ENCODE data around the gene ABL1.

ABL1 gene

GRCh38 chr9:130930804-130931349 lies 95.8 kb downstream of the ABL1 start:
- H3K9ac ChIP-seq (ENCODE audit: low read length): no peak overlapping the region
- peaks cover 13% of the 10 kb centered on the region; the same call in 1 of the 2 replicates for H3K27me3 ChIP-seq (ENCODE audit: insufficient read depth, low read length)
- no peak for TF ChIP-seq CTCF (IDR thresholded peaks at IDR 0.05; ENCODE audit: low read length)
- H3K9me3 ChIP-seq (ENCODE audit: low read length): no peaks in the 10 kb centered on the region
- no peaks in the 10 kb centered on the region for H3K9me2 ChIP-seq (ENCODE audit: low read depth, low read length)
- no peaks in the 10 kb centered on the region for H3K4me1 ChIP-seq (ENCODE audit: insufficient read depth, low read length, severe bottlenecking)
- H3K4me3 ChIP-seq (ENCODE audit: low read depth, low read length, poor library complexity, severe bottlenecking): no peak overlapping the region
- H2AFZ ChIP-seq (ENCODE audit: low read length): no peak overlapping the region
- no peak overlapping the region for H3K27ac ChIP-seq (ENCODE audit: low read depth, low read length, poor library complexity, severe bottlenecking)
- H4K20me1 ChIP-seq (ENCODE audit: insufficient read depth, low read length): no peaks in the 10 kb centered on the region
- H3F3A ChIP-seq (ENCODE audit: insufficient read depth, low read length): no peaks in the 10 kb centered on the region
- no peak overlapping the region for H3K4me2 ChIP-seq (ENCODE audit: low read length)
- no peaks in the 10 kb centered on the region for H3K36me3 ChIP-seq (ENCODE audit: insufficient read depth, low read length)
- no peaks in the 10 kb centered on the region for H3K79me2 ChIP-seq (ENCODE audit: insufficient read depth, low read length)

DNA sequence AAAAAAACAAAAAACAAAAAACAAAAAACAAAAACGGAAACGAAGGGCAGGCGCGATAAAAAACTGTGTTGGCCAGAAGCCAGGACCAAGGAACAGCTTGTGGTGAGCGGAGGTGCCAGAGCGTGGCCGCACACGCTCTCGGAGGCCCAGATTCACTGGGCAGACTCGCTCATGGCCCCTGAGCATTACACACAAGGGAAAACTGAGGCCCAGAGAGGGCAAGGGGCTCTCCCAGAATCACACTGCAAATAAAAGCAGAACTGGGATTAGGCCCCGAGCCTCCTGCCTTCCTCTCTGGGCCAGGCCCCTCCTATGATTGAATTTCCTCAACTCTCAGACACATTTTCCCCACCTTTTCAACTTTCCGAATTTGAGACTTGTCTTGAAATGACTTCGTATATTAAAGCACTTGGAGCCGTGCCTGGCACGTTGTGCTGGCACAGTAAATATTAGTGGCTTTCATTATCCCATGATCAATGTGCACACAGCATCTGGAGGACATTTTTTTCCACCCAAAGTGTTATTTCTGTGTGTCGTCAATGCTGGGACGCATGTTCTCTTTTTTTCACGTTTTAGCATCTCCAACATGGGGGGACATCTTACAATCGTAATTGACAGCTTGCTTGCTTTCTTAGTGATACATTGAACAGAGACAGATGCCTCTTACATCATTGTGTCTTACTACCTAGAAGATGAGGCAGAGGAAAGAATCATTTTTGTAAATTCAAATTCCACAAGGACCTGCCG lies 96.6 kb downstream of the ABL1 start:
- Histone ChIP-seq H3K9me3 (ENCODE audit: low read length) (no peaks in the 10 kb centered on the region), H3K9ac (ENCODE audit: low read length) (no peak overlapping the region)

GRCh38 chr9:130932255-130933079 lies 97.4 kb downstream of the ABL1 start:
- no peak overlapping the region for H3K4me3 ChIP-seq (ENCODE audit: low read depth, low read length, poor library complexity, severe bottlenecking)
- peaks cover 13% of the 10 kb centered on the region; the same call in 1 of the 2 replicates for H3K27me3 ChIP-seq (ENCODE audit: insufficient read depth, low read length)
- H3K4me1 ChIP-seq (ENCODE audit: insufficient read depth, low read length, severe bottlenecking): no peaks in the 10 kb centered on the region
- no peak overlapping the region for H2AFZ ChIP-seq (ENCODE audit: low read length)
- H3K9me3 ChIP-seq (ENCODE audit: low read length): no peaks in the 10 kb centered on the region
- H3K9ac ChIP-seq (ENCODE audit: low read length): no peak overlapping the region
- H3K79me2 ChIP-seq (ENCODE audit: insufficient read depth, low read length): no peaks in the 10 kb centered on the region
- no peak overlapping the region for H3K27ac ChIP-seq (ENCODE audit: low read depth, low read length, poor library complexity, severe bottlenecking)
- no peak overlapping the region for H3K4me2 ChIP-seq (ENCODE audit: low read length)
- no peaks in the 10 kb centered on the region for H3F3A ChIP-seq (ENCODE audit: insufficient read depth, low read length)
- H4K20me1 ChIP-seq (ENCODE audit: insufficient read depth, low read length): no peaks in the 10 kb centered on the region
- no peaks in the 10 kb centered on the region for H3K9me2 ChIP-seq (ENCODE audit: low read depth, low read length)
- no peaks in the 10 kb centered on the region for H3K36me3 ChIP-seq (ENCODE audit: insufficient read depth, low read length)
- TF ChIP-seq CTCF (IDR thresholded peaks at IDR 0.05; ENCODE audit: low read length) (no peak), EZH2 (IDR thresholded peaks at IDR 0.05; ENCODE audit: borderline replicate concordance, low read length) (no peak)

More for the DNA sequence above, 96.6 kb downstream of the ABL1 start:
- H2AFZ ChIP-seq (ENCODE audit: low read length): no peak overlapping the region
- H3K36me3 ChIP-seq (ENCODE audit: insufficient read depth, low read length): no peaks in the 10 kb centered on the region
- H4K20me1 ChIP-seq (ENCODE audit: insufficient read depth, low read length): no peaks in the 10 kb centered on the region
- no peaks in the 10 kb centered on the region for H3K9me2 ChIP-seq (ENCODE audit: low read depth, low read length)
- H3K4me2 ChIP-seq (ENCODE audit: low read length): no peak overlapping the region
- no peak overlapping the region for H3K27ac ChIP-seq (ENCODE audit: low read depth, low read length, poor library complexity, severe bottlenecking)
- no peaks in the 10 kb centered on the region for H3F3A ChIP-seq (ENCODE audit: insufficient read depth, low read length)
- TF ChIP-seq CTCF (IDR thresholded peaks at IDR 0.05; ENCODE audit: low read length): no peak
- TF ChIP-seq EZH2 (IDR thresholded peaks at IDR 0.05; ENCODE audit: borderline replicate concordance, low read length): no peak
- H3K27me3 ChIP-seq (ENCODE audit: insufficient read depth, low read length): peaks cover 13% of the 10 kb centered on the region; the same call in 1 of the 2 replicates
- H3K4me3 ChIP-seq (ENCODE audit: low read depth, low read length, poor library complexity, severe bottlenecking): no peak overlapping the region
- H3K4me1 ChIP-seq (ENCODE audit: insufficient read depth, low read length, severe bottlenecking): no peaks in the 10 kb centered on the region
- no peaks in the 10 kb centered on the region for H3K79me2 ChIP-seq (ENCODE audit: insufficient read depth, low read length)

Measured in OCI-LY1 (cell line).